ENCODE measurements around the gene DCAF5. TPM values are rescaled to one million over a fixed set of nuclear protein-coding genes. Genes with fewer than 3 reads are reported as not detected.

The DCAF5 gene
- total and polyA plus RNA-seq, 2 donors (not counting 1 experiment from before 2014, with no cell fraction given) = 62.2 to 65.5 TPM

DNA sequence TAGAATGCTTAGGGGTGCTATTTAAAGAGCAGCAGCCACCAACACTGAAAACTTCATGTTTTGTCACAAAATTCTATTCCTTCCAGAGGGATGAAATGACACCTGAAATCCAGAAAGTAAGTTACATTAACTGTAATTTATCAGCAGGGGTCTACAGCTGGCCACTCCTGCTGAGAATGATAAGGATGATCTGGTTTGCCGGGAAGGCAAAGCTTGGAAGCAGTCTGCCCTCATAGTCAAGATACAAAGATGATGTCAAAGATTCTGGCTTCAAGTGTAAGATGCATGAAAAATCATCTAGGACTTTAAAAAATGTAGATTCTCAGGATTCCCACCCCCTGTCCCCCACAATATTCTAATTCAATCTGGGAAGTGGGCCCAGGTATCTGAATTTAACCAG is 58.4 kb downstream of the DCAF5 start:
- Mint-ChIP-seq H3K9me3 (ENCODE audit: insufficient read depth) (no peaks in the 10 kb centered on the region), H3K27me3 (no peaks in the 10 kb centered on the region), H3K4me1 (no peaks in the 10 kb centered on the region), H3K27ac (no peak overlapping the region), H3K4me3 (no peak overlapping the region)
- H3K27me3 ChIP-seq (replicated peaks in 1 of 4; ENCODE audit: control extremely low read depth in 1 of 4, control insufficient read depth in 3 of 4, insufficient read depth in 4 of 4, low read length in 3 of 4) = no peaks in the 10 kb centered on the region
- CTCF ChIA-PET = interaction anchor here (1.4 kb wide), 1 partner anchor 9 kb away, joined by 4 read pairs; no protein-coding TSS in a partner anchor
- DNase-seq (no peak), ATAC-seq (ENCODE audit: low read depth) (no peak)
- no peaks in the 10 kb centered on the region for H4K20me1 ChIP-seq (ENCODE audit: control insufficient read depth, insufficient read depth, low read length, poor library complexity, severe bottlenecking)
- no peak overlapping the region for H3K27ac ChIP-seq (ENCODE audit: low read length in 2 of 2)
- TF ChIP-seq, protein P1, sequence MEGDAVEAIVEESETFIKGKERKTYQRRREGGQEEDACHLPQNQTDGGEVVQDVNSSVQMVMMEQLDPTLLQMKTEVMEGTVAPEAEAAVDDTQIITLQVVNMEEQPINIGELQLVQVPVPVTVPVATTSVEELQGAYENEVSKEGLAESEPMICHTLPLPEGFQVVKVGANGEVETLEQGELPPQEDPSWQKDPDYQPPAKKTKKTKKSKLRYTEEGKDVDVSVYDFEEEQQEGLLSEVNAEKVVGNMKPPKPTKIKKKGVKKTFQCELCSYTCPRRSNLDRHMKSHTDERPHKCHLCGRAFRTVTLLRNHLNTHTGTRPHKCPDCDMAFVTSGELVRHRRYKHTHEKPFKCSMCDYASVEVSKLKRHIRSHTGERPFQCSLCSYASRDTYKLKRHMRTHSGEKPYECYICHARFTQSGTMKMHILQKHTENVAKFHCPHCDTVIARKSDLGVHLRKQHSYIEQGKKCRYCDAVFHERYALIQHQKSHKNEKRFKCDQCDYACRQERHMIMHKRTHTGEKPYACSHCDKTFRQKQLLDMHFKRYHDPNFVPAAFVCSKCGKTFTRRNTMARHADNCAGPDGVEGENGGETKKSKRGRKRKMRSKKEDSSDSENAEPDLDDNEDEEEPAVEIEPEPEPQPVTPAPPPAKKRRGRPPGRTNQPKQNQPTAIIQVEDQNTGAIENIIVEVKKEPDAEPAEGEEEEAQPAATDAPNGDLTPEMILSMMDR (IDR thresholded peaks at IDR 0.05) = no peak
- no peak for TF ChIP-seq EZH2 (IDR thresholded peaks at IDR 0.05; ENCODE audit: borderline replicate concordance, insufficient read depth, low read depth, low read length, poor library complexity, severe bottlenecking)
- WGBS (ENCODE audit: insufficient coverage) = 100% methylated on average over 1 of the region's 1 CpG
- no peaks in the 10 kb centered on the region for H3K9me3 ChIP-seq (ENCODE audit: control extremely low read depth in 1 of 3, control insufficient read depth in 2 of 3, insufficient read depth in 1 of 3, low read length in 2 of 3)
- H3K36me3 ChIP-seq (replicated peaks in 1 of 2; ENCODE audit: control extremely low read depth in 1 of 2, control insufficient read depth in 1 of 2, extremely low read depth in 1 of 2, insufficient read depth in 2 of 2, low read length in 1 of 2) = peaks cover 0 to 38% of the 10 kb centered on the region in 2 experiments
- POLR2A ChIA-PET = no interaction called here
- no peaks in the 10 kb centered on the region for H3K79me2 ChIP-seq (ENCODE audit: control insufficient read depth, insufficient read depth, low read length)
- H3K4me1 ChIP-seq (ENCODE audit: control insufficient read depth in 2 of 2, insufficient read depth in 2 of 2, low read length in 2 of 2) = no peaks in the 10 kb centered on the region
- intact Hi-C loops (cut with micrococcal nuclease) = loop anchor here (5.0 kb wide), 1 partner anchor 1257 kb away; no protein-coding TSS in a partner anchor
- no peak overlapping the region for H3K9ac ChIP-seq (ENCODE audit: low read length)
- H3K4me2 ChIP-seq (replicated peaks; ENCODE audit: low read depth, low read length, poor library complexity, severe bottlenecking) = no peak overlapping the region
- H2AFZ ChIP-seq (ENCODE audit: insufficient read depth, low read depth, low read length, poor library complexity, severe bottlenecking) = no peak overlapping the region
- H3K4me3 ChIP-seq (ENCODE audit: control extremely low read depth in 1 of 5, extremely low read depth in 1 of 5, insufficient read depth in 1 of 5, low read depth in 2 of 5, low read length in 4 of 5) = no peak overlapping the region

DNA sequence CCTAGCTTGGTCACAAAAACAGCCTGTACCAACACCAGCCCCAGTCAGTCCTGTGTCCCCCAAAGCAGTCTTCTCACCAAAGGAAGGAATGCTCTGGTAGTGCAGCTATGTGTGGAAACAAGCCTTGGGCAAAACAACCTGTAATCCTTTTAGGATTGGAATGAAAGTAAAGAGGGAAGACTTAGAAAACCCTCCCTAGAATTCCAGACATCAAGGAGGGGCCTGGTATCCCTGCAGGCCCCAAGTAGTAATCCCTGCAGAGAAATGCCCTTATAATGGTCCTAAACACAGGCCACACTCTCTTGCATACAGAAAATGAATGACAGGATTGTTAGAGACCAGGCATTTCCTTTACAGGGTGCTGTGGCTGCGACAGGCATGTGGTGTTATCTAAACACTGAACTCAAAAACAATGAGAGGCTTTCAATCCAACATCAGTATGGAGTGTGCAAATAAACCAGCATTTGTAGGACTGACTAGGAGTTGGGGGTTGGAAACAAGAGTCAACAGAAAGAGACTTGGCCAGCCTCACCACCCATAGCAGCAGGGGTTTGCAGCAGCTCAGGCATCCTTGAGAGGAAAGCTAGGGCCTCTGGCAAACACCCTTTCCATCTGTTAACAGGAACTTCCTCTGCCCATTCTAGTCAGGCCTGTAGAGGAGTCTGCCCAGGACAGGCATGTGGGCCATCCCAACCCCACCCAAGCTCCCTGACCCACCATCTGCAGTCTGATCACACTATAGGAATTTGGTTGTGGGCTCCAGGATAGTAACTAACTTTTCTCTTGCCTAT is 59.1 kb downstream of the DCAF5 start:
- no peak overlapping the region for H3K4me3 ChIP-seq (ENCODE audit: control extremely low read depth in 1 of 5, extremely low read depth in 1 of 5, insufficient read depth in 1 of 5, low read depth in 2 of 5, low read length in 4 of 5)
- ChIA-PET CTCF (interaction anchor here (0.6 to 1.4 kb wide), 2 partner anchors 10 to 44 kb away, joined by 3 to 4 read pairs; no protein-coding TSS in a partner anchor), POLR2A (no interaction called here)
- no peaks in the 10 kb centered on the region for H4K20me1 ChIP-seq (ENCODE audit: control insufficient read depth, insufficient read depth, low read length, poor library complexity, severe bottlenecking)
- Mint-ChIP-seq H3K9me3 (ENCODE audit: insufficient read depth) (no peaks in the 10 kb centered on the region), H3K4me3 (no peak overlapping the region), H3K4me1 (no peaks in the 10 kb centered on the region), H3K27me3 (no peaks in the 10 kb centered on the region), H3K27ac (no peak overlapping the region)
- no CpG with 5 or more reads among the region's 1 CpG for WGBS (ENCODE audit: insufficient coverage)
- H2AFZ ChIP-seq (ENCODE audit: insufficient read depth, low read depth, low read length, poor library complexity, severe bottlenecking) = no peak overlapping the region
- TF ChIP-seq, protein P1 (IDR thresholded peaks at IDR 0.05) = no peak
- TF ChIP-seq EZH2 (IDR thresholded peaks at IDR 0.05; ENCODE audit: borderline replicate concordance, insufficient read depth, low read depth, low read length, poor library complexity, severe bottlenecking) = no peak
- ATAC-seq (ENCODE audit: low read depth) = no peak
- no peak overlapping the region for H3K27ac ChIP-seq (ENCODE audit: low read length in 2 of 2)
- intact Hi-C loops (cut with micrococcal nuclease) = loop anchor here (5.0 kb wide), 1 partner anchor 1257 kb away; no protein-coding TSS in a partner anchor
- no peak overlapping the region for H3K4me2 ChIP-seq (replicated peaks; ENCODE audit: low read depth, low read length, poor library complexity, severe bottlenecking)
- H3K36me3 ChIP-seq (replicated peaks in 1 of 2; ENCODE audit: control extremely low read depth in 1 of 2, control insufficient read depth in 1 of 2, extremely low read depth in 1 of 2, insufficient read depth in 2 of 2, low read length in 1 of 2) = peaks cover 0 to 44% of the 10 kb centered on the region in 2 experiments
- no peaks in the 10 kb centered on the region for H3K79me2 ChIP-seq (ENCODE audit: control insufficient read depth, insufficient read depth, low read length)
- no peak overlapping the region for H3K9ac ChIP-seq (ENCODE audit: low read length)
- H3K4me1 ChIP-seq (ENCODE audit: control insufficient read depth in 2 of 2, insufficient read depth in 2 of 2, low read length in 2 of 2) = no peaks in the 10 kb centered on the region
- H3K9me3 ChIP-seq (ENCODE audit: control extremely low read depth in 1 of 3, control insufficient read depth in 2 of 3, insufficient read depth in 1 of 3, low read length in 2 of 3) = no peaks in the 10 kb centered on the region
- H3K27me3 ChIP-seq (replicated peaks in 1 of 4; ENCODE audit: control extremely low read depth in 1 of 4, control insufficient read depth in 3 of 4, insufficient read depth in 4 of 4, low read length in 3 of 4) = no peaks in the 10 kb centered on the region
- no peak for DNase-seq

Data from B cell (primary cell).